Lower leg skin (tissue), 4 donors: ENCODE data around the gene MILR1. TPM values are rescaled to one million over a fixed set of nuclear protein-coding genes. Genes with fewer than 3 reads are reported as not detected.

Experiments used
- DNase-seq, 2 donors: peaks; one replicate each; pipeline ENCODE4 v3.0.0-alpha.2; 2019; ENCODE audit warnings: low spot score in 2 of 2
- H3K4me3 ChIP-seq: fragments of 200-600 bp; sonication (generic); 2 replicates; pipeline ENCODE4 v1.5.1; 2017; ENCODE audit warnings: mild to moderate bottlenecking, low read depth; ENCODE audit not compliant: poor library complexity, severe bottlenecking
- POLR2A ChIP-seq, 2 donors: fragments of 450-650 bp; IDR thresholded peaks; one replicate each; pipeline ENCODE4 v1.6.1; 2016 to 2017; ENCODE audit warnings: antibody characterized with exemption in 2 of 2, mild to moderate bottlenecking in 1 of 2, moderate library complexity in 1 of 2
- WGBS, 2 donors: methylation state at CpG; one replicate each; pipeline ENCODE4 v1.1.5; 2018; 5-methylcytosine and 5-hydroxymethylcytosine counted together
- intact Hi-C: fragments of 100-400 bp; cut with DNase I; formaldehyde crosslinking; loops from one replicate; pipeline ENCODE4 v1.15.0; 2023; ENCODE audit warnings: low total_unique reads
- total RNA-seq, 4 donors: library from RNA; depleted of rRNA; stranded (reverse); fragments of >200 nt; gene quantifications; one replicate each; pipeline ENCODE4 v1.1.0, GENCODE V29; 2016
- TF ChIP-seq, protein P1 (sequence below), 3 donors: fragments of 450-650 bp; IDR thresholded peaks; one replicate each; pipeline ENCODE4 v1.5.1; 2016; ENCODE audit warnings: antibody characterized with exemption in 3 of 3, mild to moderate bottlenecking in 3 of 3, moderate library complexity in 2 of 3

Gene MILR1
- total RNA-seq, 4 donors from 2014 or later = 1.8 TPM; not detected in 3

DNA sequence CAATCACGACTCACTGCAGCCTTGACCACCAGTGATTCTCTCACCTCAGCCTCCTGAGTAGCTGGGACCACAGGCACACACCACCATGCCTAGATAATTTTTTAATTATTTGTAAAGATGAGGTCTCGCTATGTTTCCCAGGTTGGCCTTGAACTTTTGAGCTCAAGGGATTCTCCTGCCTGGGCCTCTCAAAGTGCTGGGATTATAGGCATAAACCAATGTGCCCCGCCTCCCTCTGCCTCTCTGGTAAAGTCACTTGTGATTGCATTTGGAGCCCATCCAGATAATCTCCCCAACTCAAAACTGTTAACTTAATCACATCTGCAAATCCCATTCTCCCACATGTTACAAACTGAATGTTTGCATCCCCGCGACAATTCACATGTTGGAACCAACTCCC lies 46.4 kb upstream of the MILR1 start:
- intact Hi-C loops = no loop called here
- WGBS, 2 donors = 95 to 97% methylated on average over 5 of the region's 5 CpGs
- DNase-seq = no peak
- H3K4me3 ChIP-seq = no peak overlapping the region
- TF ChIP-seq, protein P1, sequence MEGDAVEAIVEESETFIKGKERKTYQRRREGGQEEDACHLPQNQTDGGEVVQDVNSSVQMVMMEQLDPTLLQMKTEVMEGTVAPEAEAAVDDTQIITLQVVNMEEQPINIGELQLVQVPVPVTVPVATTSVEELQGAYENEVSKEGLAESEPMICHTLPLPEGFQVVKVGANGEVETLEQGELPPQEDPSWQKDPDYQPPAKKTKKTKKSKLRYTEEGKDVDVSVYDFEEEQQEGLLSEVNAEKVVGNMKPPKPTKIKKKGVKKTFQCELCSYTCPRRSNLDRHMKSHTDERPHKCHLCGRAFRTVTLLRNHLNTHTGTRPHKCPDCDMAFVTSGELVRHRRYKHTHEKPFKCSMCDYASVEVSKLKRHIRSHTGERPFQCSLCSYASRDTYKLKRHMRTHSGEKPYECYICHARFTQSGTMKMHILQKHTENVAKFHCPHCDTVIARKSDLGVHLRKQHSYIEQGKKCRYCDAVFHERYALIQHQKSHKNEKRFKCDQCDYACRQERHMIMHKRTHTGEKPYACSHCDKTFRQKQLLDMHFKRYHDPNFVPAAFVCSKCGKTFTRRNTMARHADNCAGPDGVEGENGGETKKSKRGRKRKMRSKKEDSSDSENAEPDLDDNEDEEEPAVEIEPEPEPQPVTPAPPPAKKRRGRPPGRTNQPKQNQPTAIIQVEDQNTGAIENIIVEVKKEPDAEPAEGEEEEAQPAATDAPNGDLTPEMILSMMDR (IDR thresholded peaks at IDR 0.05) = no peak
- TF ChIP-seq POLR2A (IDR thresholded peaks at IDR 0.05) = no peak

DNA sequence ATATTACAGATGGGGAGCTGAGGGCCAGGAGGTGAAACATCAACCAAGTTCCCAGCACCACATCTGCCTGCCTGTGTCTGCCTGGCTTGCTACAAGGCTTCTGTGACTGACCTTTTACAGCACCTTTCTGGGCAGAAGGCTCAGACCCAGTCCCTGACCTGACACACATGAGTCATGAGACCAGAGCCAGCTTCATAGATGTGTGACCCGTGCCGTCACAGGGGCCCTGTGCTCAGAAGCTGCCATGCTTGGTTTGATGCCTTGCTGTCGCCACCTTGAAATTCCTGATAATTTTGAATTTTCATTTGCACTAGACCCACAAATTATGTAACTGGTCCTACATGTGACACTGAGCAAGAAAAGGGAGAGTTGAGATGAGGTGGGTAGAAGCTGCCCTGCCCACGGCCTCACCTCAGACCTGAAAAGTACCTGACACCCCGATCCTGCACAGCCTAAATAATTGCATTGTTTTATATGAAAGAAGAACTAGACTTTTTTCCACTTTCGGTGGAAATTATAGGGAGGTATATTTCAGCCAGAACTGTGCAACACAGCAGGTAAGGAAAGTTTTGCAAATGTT lies 44.9 kb upstream of the MILR1 start:
- intact Hi-C loops = no loop called here
- no peak for DNase-seq
- no peak overlapping the region for H3K4me3 ChIP-seq
- no peak for TF ChIP-seq POLR2A (IDR thresholded peaks at IDR 0.05)
- TF ChIP-seq, protein P1 (IDR thresholded peaks at IDR 0.05) = no peak
- 96 to 99% methylated on average over 6 of the region's 6 CpGs for WGBS, 2 donors

DNA sequence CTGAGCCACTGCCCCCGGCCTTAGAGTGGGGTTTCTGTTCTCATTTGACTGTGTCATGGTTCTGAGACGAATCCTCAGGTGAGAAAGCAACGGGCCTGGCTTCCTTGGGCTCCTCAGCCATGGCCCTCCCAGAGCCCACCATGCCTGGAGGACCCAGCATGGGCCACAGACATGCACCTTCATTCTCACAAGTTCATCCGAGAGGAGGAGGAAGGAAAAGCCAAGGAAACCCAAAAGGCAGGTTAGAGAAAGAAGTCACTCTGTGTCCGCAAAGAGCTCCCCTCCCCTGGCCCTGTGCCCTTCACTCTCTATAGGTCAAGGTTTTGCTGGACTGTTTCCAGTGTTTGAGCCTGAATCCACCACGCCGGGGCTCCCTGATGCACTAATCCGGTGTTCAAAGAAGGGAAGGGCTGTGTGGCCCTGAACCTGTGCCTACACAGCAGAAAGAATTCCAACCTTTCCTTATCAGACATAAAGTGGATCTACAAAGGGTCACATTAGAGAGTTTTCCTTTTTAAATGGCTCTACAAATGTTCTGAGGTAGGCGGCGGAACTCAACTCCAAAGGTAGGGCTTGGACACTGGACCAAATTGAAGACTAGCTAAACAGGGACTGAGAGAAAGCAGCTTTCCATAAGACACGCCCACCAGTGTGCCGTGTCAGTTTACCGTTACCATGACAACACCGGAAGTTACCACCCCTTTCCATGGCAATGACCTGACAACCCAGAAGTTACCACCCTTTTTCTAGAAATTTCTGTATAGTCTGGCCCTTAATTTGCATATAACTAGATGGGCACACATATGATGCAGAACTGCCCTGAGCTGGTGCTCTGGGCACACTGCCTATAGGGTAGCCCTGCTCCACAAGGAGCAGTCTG lies 42.4 kb upstream of the MILR1 start:
- TF ChIP-seq, protein P1 (IDR thresholded peaks at IDR 0.05) = no peak
- no peak for TF ChIP-seq POLR2A (IDR thresholded peaks at IDR 0.05)
- peak in 1 of 2 donors; percentile 58 for DNase-seq
- intact Hi-C loops = no loop called here
- WGBS, 2 donors = 83 to 84% methylated on average over 14 of the region's 14 CpGs
- no peak overlapping the region for H3K4me3 ChIP-seq

DNA sequence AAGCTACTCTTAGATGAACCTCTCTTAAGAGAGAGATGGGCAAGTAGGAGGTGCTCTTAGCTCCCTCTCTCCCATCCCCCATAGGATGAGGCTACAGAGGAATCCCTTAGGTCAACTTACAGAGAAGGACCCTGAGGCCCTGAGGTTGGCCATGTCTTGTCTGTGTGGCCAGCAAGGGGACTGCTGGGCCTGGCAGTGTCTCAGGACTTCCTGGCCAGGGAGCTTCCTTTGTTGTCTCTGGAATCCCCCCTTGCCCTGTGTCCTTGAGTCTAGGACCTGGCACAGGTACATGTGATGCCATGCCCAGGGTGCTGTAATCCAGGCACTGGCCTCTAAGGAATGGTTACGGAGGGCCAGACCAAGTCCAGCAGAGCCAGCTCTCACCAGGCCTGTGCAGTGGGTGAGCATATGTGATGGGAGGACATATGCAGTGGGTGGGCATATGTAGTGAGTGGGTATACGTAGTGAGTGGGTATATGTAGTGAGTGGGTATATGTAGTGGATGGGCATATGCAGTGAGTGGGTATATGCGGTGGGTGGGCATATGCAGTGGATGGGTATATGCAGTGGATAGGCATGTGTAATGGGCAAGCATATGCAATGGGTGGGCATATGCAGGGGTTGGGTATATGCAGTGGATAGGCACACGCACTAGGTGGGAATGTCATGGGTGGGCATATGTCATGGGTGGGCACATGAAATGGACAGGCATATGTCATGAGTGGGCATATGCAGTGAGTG lies 38.0 kb upstream of the MILR1 start:
- DNase-seq = peak in 1 of 2 donors; percentile 59
- no peak overlapping the region for H3K4me3 ChIP-seq
- intact Hi-C loops = loop anchor here (5.0 kb wide), 1 partner anchor 104 kb away; no protein-coding TSS in a partner anchor
- TF ChIP-seq, protein P1 (IDR thresholded peaks at IDR 0.05) = no peak
- no peak for TF ChIP-seq POLR2A (IDR thresholded peaks at IDR 0.05)
- WGBS, 2 donors = 92 to 97% methylated on average over 4 of the region's 4 CpGs

DNA sequence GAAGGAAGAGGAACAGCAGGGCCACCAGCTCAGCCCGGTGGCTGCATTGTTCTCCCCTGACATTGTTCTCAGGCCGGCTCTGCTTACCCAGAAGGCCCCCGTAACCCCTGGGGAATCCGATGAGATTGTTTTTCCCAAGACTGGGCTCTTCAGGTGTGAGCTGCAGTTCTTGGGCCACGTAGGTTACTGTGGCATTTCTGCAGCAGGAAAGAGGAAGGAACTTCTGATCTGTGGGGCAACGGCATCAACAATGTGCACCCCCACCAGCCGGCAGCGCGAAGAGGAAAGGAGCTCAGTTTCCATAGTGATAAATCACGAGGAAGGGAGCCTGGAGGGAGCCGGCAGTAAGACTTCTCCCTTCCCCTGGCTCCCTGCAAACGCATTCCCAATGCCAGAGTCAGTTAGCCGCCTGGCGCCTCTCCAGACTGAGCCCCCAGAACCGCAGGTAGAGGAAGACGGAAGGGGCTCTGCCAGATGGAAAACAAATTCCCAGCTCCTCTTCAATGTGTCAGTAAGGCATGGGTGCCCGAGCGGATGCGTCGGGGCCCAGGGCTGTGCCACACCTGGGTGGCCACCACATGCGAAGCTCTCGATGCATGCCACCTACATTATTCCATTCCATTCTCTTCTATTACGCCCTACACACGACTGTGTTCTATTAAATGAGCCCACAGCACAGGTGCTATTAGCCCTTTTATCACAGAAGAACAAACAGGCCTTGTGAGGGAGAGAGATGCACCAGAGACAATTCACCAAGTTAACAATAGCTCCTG lies 36.7 kb upstream of the MILR1 start:
- peak; percentile 43 to 89 for DNase-seq
- WGBS, 2 donors = 44% methylated on average over 24 of the region's 24 CpGs
- H3K4me3 ChIP-seq = no peak overlapping the region
- no peak for TF ChIP-seq POLR2A (IDR thresholded peaks at IDR 0.05)
- TF ChIP-seq, protein P1 (IDR thresholded peaks at IDR 0.05) = no peak
- intact Hi-C loops = loop anchor here (5.0 kb wide), 1 partner anchor 105 kb away; no protein-coding TSS in a partner anchor
